Stimulated activated CD4-positive, alpha-beta T cell treated with anti-CD3 and anti-CD28 coated beads, Interleukin-4, amount 100 ng/mL, for 1 hour (primary cell): ENCODE measurements around the gene TIAM1.
A peak's percentile ranks its signal among the peaks of the same experiment; 100 is the strongest.

Experiments
- DNase-seq: peaks from one replicate; pipeline ENCODE4 v3.0.0-alpha.2; 2020

Gene TIAM1

GRCh38 chr21:31117128-31117916 lies 226.7 kb downstream of the TIAM1 start:
- DNase-seq = no peak

DNA sequence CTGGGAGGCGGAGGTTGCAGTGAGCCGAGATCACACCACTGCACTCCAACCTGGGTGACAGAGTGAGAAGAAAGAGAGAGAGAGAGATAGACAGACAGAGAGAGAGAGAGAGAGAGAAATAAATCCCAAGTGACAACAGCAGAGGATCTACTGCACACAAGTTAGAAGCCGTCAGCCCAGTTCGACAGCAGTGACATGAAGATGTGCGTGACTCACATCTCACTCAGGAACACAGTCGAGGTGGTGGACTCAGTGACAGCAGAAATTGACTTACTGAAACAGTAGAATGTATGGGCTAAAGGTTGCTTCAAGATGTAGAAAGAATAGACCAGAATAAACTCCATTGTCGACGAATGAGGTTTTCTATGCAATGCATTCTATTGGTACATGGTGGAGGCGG lies 228.8 kb downstream of the TIAM1 start:
- no peak for DNase-seq

- DNase-seq = no peak
These were observed 233.0 kb downstream of the TIAM1 start for GRCh38 chr21:31111093-31111492.

GRCh38 chr21:31110430-31110829 lies 233.6 kb downstream of the TIAM1 start:
- DNase-seq = no peak

DNA sequence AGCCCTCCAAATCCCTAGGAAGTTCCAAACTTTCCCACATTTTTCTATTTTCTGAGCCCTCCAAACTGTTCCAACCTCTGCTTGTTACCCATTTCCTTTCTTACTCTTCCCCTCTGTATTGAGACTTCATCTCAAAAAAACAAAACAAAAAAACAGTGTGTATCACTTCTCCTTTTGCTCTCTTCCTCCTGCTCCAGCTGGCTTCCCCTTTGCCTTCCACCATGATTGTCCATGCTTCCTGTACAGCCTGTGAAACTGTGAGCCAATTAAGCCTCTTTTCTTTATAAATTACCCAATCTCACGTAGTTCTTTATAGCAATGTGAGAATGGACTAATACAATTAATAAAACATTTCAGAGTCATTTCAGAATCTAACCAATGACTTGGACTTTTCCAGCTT lies 236.2 kb downstream of the TIAM1 start:
- no peak for DNase-seq

- no peak for DNase-seq
These were observed 236.8 kb downstream of the TIAM1 start for GRCh38 chr21:31107176-31107785.

DNA sequence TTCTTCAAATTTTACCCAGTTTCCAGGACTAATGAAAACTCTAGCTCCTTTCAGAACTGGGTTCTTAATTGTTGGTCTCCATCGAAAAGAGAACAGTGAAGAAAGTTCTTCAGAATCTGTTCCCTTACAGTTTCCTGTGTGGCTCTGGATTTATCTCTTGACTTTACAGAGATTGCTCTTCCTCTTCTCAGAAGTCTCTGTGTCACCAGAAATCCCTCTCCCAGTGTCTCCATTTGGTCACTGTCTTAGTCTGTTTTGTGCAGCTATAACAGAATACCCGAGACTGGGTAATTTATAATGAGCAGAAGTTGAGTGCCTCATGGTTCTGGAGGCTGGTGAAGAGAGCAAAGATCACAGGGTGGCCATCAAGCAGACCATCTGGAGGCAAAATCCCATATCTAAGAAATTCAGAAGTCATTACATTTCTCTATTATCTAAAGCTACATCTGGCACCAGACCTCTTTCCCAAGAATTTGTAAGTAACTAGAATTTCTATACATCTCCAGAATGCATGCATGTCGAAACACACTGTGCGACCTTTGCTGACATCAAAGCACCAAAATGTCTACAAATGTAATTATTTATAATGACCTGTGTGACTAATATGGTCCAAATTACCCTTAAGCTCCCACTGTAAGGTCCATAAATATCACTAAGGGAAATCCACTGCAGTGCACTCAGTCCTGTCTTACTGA lies 240.3 kb downstream of the TIAM1 start:
- no peak for DNase-seq

GRCh38 chr21:31103163-31103562 lies 240.9 kb downstream of the TIAM1 start:
- no peak for DNase-seq

DNA sequence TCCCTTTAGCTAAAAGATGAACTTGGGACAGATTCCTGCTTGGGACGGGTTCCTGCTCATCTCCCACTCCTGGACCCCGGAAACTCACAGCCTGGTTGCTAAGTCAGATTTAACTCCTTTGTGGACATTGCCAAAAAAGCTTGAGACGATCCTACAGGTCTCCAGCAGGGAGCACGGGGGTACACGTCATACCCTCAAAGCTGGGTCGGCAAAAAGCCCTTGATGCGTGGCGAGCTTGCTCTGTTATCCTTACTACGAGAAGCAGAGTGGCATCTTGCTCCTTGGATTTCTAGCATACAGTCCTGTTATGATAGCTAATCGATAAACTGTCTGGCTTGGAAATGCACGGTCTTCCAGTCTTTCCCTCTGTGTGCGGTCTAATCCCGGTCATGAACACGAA lies 244.9 kb downstream of the TIAM1 start:
- no peak for DNase-seq

- peak; percentile 75 for DNase-seq
These were observed 245.5 kb downstream of the TIAM1 start for GRCh38 chr21:31098576-31099005.

DNA sequence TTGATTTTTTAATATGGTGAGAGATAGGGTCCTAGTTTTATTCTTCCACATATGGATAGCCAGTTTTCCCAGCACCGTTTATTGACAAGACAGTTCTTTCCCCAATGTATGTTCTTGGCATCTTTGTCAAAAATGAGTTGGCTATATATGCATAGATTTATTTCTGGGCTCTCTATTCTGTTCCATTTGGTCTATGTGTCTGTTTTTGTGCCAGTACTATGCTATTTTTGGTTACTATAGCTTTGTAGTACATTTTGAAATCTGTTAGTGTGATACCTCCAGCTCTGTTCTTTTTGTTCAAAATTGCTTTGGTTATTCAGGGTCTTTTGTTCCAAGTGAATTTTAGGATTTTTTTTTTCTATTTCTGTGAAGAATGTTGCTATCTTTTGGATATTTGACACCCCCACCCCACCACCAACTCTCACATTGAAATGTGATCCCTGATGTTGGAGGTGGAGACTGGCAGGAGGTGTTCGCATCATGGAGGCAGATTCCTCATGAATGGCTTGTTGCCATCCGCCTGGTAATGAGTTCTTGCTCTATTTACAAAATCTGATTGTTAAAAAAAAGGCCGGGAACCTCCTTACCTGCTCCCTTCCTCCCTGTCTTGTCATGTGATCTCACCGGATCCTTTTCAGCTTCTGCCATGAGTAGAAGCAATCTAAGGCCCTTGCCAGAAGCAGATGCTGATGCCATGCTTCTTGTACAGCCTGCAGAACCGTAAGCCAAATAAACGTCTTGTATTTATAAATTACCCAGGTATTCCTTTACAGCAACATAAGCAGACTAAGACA lies 251.0 kb downstream of the TIAM1 start:
- no peak for DNase-seq

DNA sequence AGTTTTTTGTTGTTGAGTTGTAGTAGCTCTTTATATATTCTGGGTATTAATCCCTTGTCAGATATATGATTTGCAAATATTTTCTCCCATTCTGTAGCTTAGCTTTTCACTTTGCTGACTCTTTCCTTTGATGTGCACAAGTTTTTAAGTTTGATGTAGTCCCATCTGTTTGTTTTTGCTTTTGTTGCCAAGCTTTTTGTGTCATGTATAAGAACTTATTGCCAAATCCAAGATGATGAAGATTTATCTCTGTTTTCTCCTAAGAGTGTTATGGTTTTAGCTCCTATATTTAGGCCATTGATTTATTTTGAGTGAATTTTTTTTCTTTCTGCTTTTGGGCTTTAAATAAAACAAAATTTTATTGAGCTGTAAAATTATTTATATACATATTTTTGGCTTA lies 253.7 kb downstream of the TIAM1 start:
- DNase-seq = no peak

GRCh38 chr21:31088474-31088751 lies 255.6 kb downstream of the TIAM1 start:
- DNase-seq = no peak

GRCh38 chr21:31087639-31088473 lies 256.2 kb downstream of the TIAM1 start:
- no peak for DNase-seq

- DNase-seq = no peak
These were observed 259.4 kb downstream of the TIAM1 start for GRCh38 chr21:31084689-31085088.

DNA sequence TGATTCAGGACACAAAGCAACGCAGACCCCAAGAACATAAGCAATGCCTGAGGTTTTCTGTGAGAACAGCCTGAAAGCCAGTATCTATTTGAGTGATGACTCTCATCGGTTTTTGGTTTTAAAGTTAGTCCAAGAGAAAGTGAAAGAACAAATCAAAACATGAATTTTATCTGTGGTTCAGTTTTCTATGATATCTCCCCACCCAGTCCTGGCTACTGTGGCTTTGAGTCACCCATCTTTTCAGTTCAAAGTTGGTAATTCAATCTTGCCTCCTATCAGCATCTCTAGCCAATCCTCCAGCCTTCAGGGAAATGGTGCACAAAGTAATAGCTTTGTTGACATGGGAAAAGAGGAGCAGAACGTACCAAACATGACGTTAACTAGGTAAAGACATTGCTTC lies 265.3 kb downstream of the TIAM1 start:
- no peak for DNase-seq

DNA sequence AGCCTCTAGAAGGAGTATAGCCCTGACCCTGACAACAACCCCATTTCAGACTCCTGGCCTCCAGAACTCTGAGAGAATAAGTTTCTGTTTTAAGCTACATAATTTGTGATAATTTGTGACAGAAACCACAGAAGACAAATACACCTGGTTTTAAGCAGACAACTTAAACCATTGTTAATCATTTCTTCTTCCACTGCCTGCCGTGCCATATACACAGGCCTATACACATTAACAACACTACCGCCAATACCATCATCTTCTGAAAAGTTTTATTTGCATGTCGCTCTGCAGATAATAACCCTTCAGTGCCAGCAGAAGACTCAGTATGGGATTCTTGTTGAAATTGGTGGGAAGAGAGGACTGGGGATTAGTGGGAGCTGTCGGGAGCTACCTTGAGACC lies 265.8 kb downstream of the TIAM1 start:
- DNase-seq = no peak

GRCh38 chr21:31075848-31076247 lies 268.2 kb downstream of the TIAM1 start:
- DNase-seq = no peak

DNA sequence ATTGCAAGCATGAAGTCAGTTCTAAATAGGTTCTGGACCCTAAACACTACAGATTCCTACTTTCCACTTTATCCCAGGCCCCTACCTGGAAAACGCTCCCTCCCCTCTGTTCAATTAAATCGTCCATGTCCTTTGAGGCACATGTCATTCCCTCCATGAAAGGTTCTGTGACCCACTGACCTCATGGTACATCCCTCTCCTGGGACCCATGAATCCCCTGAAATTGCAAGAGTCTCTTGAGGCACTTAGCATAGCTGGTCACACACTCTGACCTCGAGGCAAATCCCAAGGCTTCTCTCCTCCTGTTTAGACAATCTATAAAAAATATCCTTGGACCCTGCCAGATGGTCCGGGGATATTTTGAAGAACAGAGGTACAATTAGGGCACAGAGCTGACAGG lies 271.5 kb downstream of the TIAM1 start:
- DNase-seq = no peak
